GM13976 (cell line): ENCODE measurements around the gene NTNG2.
"Not testable (repeated sequence)": the region's sequence is repeated elsewhere in the genome, so short reads cannot be mapped to it uniquely, and the experiment has no call there.

ENCODE experiments used
- DNase-seq: peaks from one replicate; pipeline ENCODE4 v3.0.0; 2012; ENCODE audit warnings: low spot score
- CTCF ChIP-seq: IDR thresholded peaks from 2 replicates; pipeline ENCODE4 v1.5.1; 2012; ENCODE audit warnings: borderline replicate concordance, mild to moderate bottlenecking; ENCODE audit not compliant: insufficient read depth; ENCODE audit errors: extremely low read depth, missing control alignments, control extremely low read depth
- in situ Hi-C: fragments of 300-500 bp; cut with MboI; formaldehyde crosslinking; loops from one replicate; pipeline ENCODE4 v1.12.0; 2022; ENCODE audit warnings: low sequenced_read_pairs, mixed read lengths, inconsistent platforms; ENCODE audit not compliant: unreplicated experiment

Gene NTNG2

GRCh38 chr9:132125361-132125760 is 36.5 kb upstream of the NTNG2 start:
- no peak for DNase-seq
- in situ Hi-C loops = no loop called here
- no peak for TF ChIP-seq CTCF

- peak; percentile 56 for DNase-seq
- no peak for TF ChIP-seq CTCF
- in situ Hi-C loops = no loop called here
These were observed 35.7 kb upstream of the NTNG2 start for GRCh38 chr9:132125944-132126679.

- no peak for TF ChIP-seq CTCF
- no peak for DNase-seq
- in situ Hi-C loops = no loop called here
These were observed 35.1 kb upstream of the NTNG2 start for GRCh38 chr9:132126680-132127236.

GRCh38 chr9:132127888-132128534 is 33.8 kb upstream of the NTNG2 start:
- no peak for TF ChIP-seq CTCF
- no peak for DNase-seq
- in situ Hi-C loops = no loop called here

GRCh38 chr9:132129535-132129934 is 32.3 kb upstream of the NTNG2 start:
- in situ Hi-C loops = no loop called here
- no peak for TF ChIP-seq CTCF
- DNase-seq = no peak

GRCh38 chr9:132134085-132134484 is 27.8 kb upstream of the NTNG2 start:
- DNase-seq, in situ Hi-C loops: not testable (repeated sequence)

GRCh38 chr9:132135456-132135855 is 26.4 kb upstream of the NTNG2 start:
- in situ Hi-C loops = no loop called here
- DNase-seq = no peak
- TF ChIP-seq CTCF = no peak
